Stimulated activated naive CD8-positive, alpha-beta T cell treated with anti-CD3 and anti-CD28 coated beads, Interleukin-15, Interleukin-2, amounts not matched to agents 100 ng/mL and 50 ng/mL, for 24 hours (primary cell): Measurements from ENCODE around the gene C1GALT1.
A peak's percentile ranks its signal among the peaks of the same experiment; 100 is the strongest.

Experiments used
- H3K27ac Mint-ChIP-seq: one replicate; pipeline ENCODE4 v1.8.0; 2021; ENCODE audit warnings: mild to moderate bottlenecking, mixed read lengths
- H3K27me3 Mint-ChIP-seq: one replicate; pipeline ENCODE4 v1.8.0; 2021; ENCODE audit warnings: mixed read lengths
- H3K36me3 Mint-ChIP-seq: one replicate; pipeline ENCODE4 v1.8.0; 2021; ENCODE audit warnings: low read depth, mixed read lengths
- H3K4me1 Mint-ChIP-seq: one replicate; pipeline ENCODE4 v1.8.0; 2021; ENCODE audit warnings: low read depth, mixed read lengths
- H3K4me3 Mint-ChIP-seq: one replicate; pipeline ENCODE4 v1.8.0; 2021; ENCODE audit warnings: mild to moderate bottlenecking, mixed read lengths
- H3K9me3 Mint-ChIP-seq: one replicate; pipeline ENCODE4 v1.8.0; 2021; ENCODE audit warnings: mixed read lengths

The C1GALT1 gene

DNA sequence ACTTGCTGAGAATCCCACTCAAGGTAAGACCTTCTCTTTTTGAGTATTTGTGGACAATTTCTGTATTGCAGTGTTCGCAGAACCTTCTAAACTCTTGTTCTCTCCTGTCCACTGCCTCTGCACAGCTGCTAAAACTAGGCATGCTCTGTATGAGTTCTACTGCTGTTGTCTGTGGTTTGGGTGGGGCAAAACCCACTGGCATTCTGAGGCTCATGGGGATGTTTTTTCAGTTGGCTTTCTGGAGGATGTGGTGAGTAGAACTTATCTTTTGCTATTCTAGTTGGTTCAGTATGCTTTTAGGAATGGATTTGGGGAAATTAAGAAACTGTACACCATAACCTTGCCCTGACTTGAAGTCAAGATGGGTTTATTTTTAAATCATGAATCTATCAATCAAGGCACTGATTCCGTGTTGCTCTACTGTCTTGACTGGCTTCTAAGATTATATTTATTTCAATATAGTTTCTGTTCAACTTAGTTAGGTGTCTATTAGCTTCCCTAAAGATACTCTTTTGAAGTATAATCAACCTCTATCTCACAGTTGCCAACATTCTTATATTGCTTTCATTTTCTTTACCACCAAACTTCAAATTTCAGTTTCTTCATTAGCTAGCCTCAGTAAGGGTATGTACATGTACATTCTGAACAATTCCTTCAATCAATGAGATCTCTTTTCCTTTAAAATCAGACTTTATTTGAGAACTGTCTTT lies 25.0 kb upstream of the C1GALT1 start:
- peaks cover 7% of the 10 kb centered on the region for H3K36me3 Mint-ChIP-seq
- peak overlapping the region; percentile 80 for H3K4me3 Mint-ChIP-seq
- H3K27ac Mint-ChIP-seq, result peak overlapping the region; percentile 84
- no peaks in the 10 kb centered on the region for H3K27me3 Mint-ChIP-seq
- peaks cover 57% of the 10 kb centered on the region for H3K4me1 Mint-ChIP-seq
- peaks cover 13% of the 10 kb centered on the region for H3K9me3 Mint-ChIP-seq

GRCh38 chr7:7157887-7158271 lies 24.5 kb upstream of the C1GALT1 start:
- Mint-ChIP-seq H3K4me1 (peaks cover 57% of the 10 kb centered on the region), H3K27ac (peak overlapping the region; percentile 84), H3K36me3 (peaks cover 7% of the 10 kb centered on the region), H3K9me3 (peaks cover 13% of the 10 kb centered on the region), H3K27me3 (no peaks in the 10 kb centered on the region), H3K4me3 (peak overlapping the region; percentile 80)

GRCh38 chr7:7159063-7159658 lies 23.2 kb upstream of the C1GALT1 start:
- peaks cover 60% of the 10 kb centered on the region for H3K4me1 Mint-ChIP-seq
- H3K27me3 Mint-ChIP-seq, result no peaks in the 10 kb centered on the region
- H3K27ac Mint-ChIP-seq, result peak overlapping the region; percentile 87
- H3K36me3 Mint-ChIP-seq, result peaks cover 2% of the 10 kb centered on the region
- H3K4me3 Mint-ChIP-seq, result peak overlapping the region; percentile 83
- H3K9me3 Mint-ChIP-seq, result peaks cover 8% of the 10 kb centered on the region

GRCh38 chr7:7164591-7164990 lies 17.8 kb upstream of the C1GALT1 start:
- peaks cover 3% of the 10 kb centered on the region for H3K9me3 Mint-ChIP-seq

GRCh38 chr7:7165372-7165771 lies 17.0 kb upstream of the C1GALT1 start:
- no peak overlapping the region for H3K4me3 Mint-ChIP-seq
- no peak overlapping the region for H3K27ac Mint-ChIP-seq
- peaks cover 20% of the 10 kb centered on the region for H3K36me3 Mint-ChIP-seq

More at GRCh38 chr7:7164591-7164990, 17.8 kb upstream of the C1GALT1 start:
- no peak overlapping the region for H3K27ac Mint-ChIP-seq
- no peak overlapping the region for H3K4me3 Mint-ChIP-seq
- H3K36me3 Mint-ChIP-seq, result peaks cover 12% of the 10 kb centered on the region
- H3K4me1 Mint-ChIP-seq, result peaks cover 42% of the 10 kb centered on the region
- H3K27me3 Mint-ChIP-seq, result no peaks in the 10 kb centered on the region

DNA sequence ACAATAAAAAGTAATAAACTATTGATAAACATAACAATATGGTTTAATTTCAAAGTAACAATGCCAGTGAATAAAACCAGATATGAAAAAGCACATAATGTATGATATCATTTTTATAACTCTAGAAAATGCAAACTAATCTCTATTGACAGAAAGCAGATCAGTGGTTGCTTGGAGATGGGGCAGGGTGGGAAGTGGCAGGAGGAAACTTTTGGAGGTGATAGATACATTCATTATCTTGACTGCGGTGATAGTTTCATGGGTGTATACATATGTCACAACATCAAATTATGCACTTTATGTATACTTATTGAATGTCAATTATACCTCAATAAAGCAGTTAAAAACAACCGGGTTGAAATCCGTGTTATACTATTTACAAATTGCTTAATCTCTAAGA lies 16.0 kb upstream of the C1GALT1 start:
- Mint-ChIP-seq H3K4me3 (no peak overlapping the region), H3K27ac (no peak overlapping the region), H3K4me1 (peaks cover 32% of the 10 kb centered on the region), H3K27me3 (no peaks in the 10 kb centered on the region), H3K9me3 (peaks cover 14% of the 10 kb centered on the region), H3K36me3 (peaks cover 25% of the 10 kb centered on the region)

More at GRCh38 chr7:7165372-7165771, 17.0 kb upstream of the C1GALT1 start:
- Mint-ChIP-seq H3K9me3 (peaks cover 8% of the 10 kb centered on the region), H3K27me3 (no peaks in the 10 kb centered on the region), H3K4me1 (peaks cover 40% of the 10 kb centered on the region)

- no peaks in the 10 kb centered on the region for H3K27me3 Mint-ChIP-seq
- no peak overlapping the region for H3K27ac Mint-ChIP-seq
- no peak overlapping the region for H3K4me3 Mint-ChIP-seq
- H3K36me3 Mint-ChIP-seq, result peaks cover 44% of the 10 kb centered on the region
- H3K9me3 Mint-ChIP-seq, result peaks cover 31% of the 10 kb centered on the region
- H3K4me1 Mint-ChIP-seq, result peaks cover 31% of the 10 kb centered on the region
Observed at GRCh38 chr7:7169296-7169695, 13.0 kb upstream of the C1GALT1 start.

GRCh38 chr7:7173956-7174632 lies 8.2 kb upstream of the C1GALT1 start:
- Mint-ChIP-seq H3K4me1 (peaks cover 34% of the 10 kb centered on the region), H3K36me3 (peaks cover 37% of the 10 kb centered on the region), H3K27ac (no peak overlapping the region), H3K27me3 (no peaks in the 10 kb centered on the region), H3K9me3 (peaks cover 28% of the 10 kb centered on the region), H3K4me3 (no peak overlapping the region)

DNA sequence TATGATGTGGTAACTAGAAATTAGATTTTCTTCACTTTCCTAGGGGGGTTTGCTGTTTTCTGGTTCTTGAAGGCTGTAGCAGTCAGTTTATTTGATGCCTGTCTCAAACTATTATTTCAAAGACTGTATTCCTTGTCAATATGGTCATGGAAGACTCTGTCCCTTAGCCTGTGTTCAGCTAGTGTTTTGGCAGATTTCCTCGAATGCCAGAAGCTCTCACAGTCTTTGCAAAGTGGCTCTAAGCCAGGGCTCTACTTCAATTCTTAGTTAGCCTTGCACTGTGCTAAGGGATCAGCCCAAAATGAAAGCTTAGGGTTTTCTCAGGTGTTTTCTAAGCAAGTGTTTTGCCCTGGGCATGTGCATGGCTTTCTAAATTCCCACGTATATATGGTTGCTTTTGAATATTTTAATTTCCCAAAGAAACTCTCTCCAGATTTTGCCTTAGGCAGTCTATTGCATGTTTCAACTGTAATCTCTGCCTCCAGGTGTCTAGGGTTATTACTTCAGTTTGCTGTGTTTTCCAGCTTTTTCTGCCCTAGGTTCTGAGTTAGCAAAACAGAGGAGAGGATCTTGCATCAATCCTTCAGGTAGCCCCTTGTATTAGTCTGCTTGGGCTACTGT lies 7.2 kb upstream of the C1GALT1 start:
- Mint-ChIP-seq H3K36me3 (peaks cover 26% of the 10 kb centered on the region), H3K4me3 (no peak overlapping the region), H3K9me3 (peaks cover 25% of the 10 kb centered on the region), H3K27me3 (no peaks in the 10 kb centered on the region), H3K27ac (no peak overlapping the region), H3K4me1 (peaks cover 30% of the 10 kb centered on the region)

DNA sequence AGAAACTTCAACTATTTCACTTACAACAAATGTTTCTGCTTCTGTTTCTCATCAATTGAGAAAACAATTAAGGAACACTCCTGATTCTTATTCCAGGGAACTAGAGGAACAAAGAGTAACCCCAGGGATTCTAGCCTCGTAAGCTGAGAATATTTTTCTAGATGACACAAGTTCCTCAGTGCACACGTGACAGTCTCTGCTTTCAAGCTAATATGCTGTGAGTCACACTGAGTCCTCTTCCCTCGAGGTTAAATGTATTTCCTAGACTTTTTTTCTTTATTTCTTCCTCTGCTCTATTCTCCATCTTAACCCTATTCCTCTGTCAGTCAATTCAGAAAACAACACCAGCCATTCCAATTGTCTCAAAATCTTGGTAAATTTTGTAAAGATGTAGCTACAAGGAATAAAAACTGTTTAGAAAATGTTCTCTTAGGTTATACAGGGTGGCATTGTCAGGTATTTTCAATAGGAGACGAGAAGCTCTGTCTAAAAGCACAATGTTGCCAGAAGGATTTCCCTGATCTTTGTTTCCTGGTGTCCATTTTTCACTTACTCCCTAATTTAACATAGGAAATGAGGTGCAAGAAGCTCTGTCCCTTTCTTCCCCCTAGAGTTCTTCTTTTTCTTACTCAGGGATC lies 5.8 kb upstream of the C1GALT1 start:
- H3K4me1 Mint-ChIP-seq, result peaks cover 35% of the 10 kb centered on the region
- no peaks in the 10 kb centered on the region for H3K27me3 Mint-ChIP-seq
- peak overlapping the region; percentile 6 for H3K27ac Mint-ChIP-seq
- H3K4me3 Mint-ChIP-seq, result no peak overlapping the region
- H3K36me3 Mint-ChIP-seq, result peaks cover 17% of the 10 kb centered on the region
- peaks cover 15% of the 10 kb centered on the region for H3K9me3 Mint-ChIP-seq

DNA sequence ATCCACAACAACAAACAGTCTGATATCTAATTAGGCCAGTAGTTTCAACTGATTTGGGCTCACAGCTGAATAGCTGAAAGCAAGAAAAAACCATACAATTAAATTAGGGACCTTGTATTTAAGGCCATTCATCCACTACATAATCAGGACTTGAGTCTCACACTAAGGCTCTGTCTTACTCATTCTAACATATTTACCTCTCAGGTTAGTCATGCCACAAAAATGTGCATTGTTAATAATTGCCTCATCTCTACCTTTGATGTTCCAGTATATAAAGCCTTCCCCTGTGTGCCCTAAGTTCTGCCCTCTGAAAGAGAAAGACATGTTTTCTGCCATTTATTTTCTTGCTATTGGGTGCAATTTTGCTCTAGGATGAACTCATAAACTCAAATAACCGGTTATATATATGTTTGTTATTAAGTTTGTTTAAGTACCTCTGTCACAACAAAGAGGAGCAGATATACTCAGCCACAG lies 5.3 kb upstream of the C1GALT1 start:
- Mint-ChIP-seq H3K36me3 (peaks cover 13% of the 10 kb centered on the region), H3K27me3 (no peaks in the 10 kb centered on the region), H3K4me3 (no peak overlapping the region), H3K27ac (peak overlapping the region; percentile 6), H3K9me3 (peaks cover 12% of the 10 kb centered on the region), H3K4me1 (peaks cover 35% of the 10 kb centered on the region)

- H3K36me3 Mint-ChIP-seq, result peaks cover 3% of the 10 kb centered on the region
- no peak overlapping the region for H3K4me3 Mint-ChIP-seq
- H3K4me1 Mint-ChIP-seq, result peaks cover 28% of the 10 kb centered on the region
- no peak overlapping the region for H3K27ac Mint-ChIP-seq
- H3K9me3 Mint-ChIP-seq, result peaks cover 2% of the 10 kb centered on the region
- H3K27me3 Mint-ChIP-seq, result no peaks in the 10 kb centered on the region
Observed at GRCh38 chr7:7178081-7178480, 4.3 kb upstream of the C1GALT1 start.

- H3K4me3 Mint-ChIP-seq, result no peak overlapping the region
- no peaks in the 10 kb centered on the region for H3K36me3 Mint-ChIP-seq
- peaks cover 28% of the 10 kb centered on the region for H3K4me1 Mint-ChIP-seq
- no peaks in the 10 kb centered on the region for H3K27me3 Mint-ChIP-seq
- H3K9me3 Mint-ChIP-seq, result no peaks in the 10 kb centered on the region
- H3K27ac Mint-ChIP-seq, result no peak overlapping the region
Observed at GRCh38 chr7:7178906-7179305, 3.4 kb upstream of the C1GALT1 start.

DNA sequence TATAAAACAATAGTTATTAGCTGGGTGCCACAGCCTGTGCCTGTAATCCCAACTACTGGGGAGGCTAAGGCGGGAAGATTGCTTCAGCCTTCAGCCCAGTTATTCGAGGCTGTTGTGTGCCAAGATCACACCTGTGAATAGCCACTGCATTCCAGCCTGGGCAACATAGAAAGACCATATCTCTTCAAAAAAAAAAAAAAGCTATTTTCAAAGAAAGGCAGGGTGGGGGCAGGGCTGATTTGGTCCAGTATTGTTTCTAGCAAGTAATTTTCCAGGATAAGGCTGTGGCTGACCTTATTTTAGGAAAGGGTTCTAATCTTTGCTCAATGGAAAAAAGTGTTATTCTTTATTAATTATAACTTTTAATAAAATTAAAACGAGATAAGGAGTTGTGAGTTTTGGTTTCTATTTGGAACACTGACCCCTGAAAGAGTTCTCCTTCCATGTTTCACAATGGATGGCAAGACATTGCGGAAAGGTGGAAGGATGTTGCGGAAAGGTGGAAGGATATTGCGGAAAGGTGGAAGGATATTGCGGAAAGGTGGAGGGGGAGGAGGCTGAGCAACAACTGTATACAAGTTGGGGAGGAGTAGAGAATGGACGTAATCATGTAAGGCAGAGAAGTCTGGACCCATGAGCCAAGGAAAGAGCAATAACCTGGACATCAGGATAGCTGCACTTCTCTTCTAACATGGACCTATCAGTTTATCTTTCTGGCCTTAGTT lies 1.5 kb upstream of the C1GALT1 start:
- H3K27me3 Mint-ChIP-seq, result no peaks in the 10 kb centered on the region
- H3K4me1 Mint-ChIP-seq, result peaks cover 22% of the 10 kb centered on the region

More for the DNA sequence above, 1.5 kb upstream of the C1GALT1 start:
- Mint-ChIP-seq H3K9me3 (no peaks in the 10 kb centered on the region), H3K36me3 (peaks cover 10% of the 10 kb centered on the region), H3K27ac (peak overlapping the region; percentile 89), H3K4me3 (peak overlapping the region; percentile 90)
